Measurements from ENCODE around the gene CRYBA1.

CRYBA1 gene

GRCh38 chr17:29238133-29238850, 8.4 kb upstream of the CRYBA1 start:
- no peak for DNase-seq (ENCODE audit: low read depth)
- no peak for TF ChIP-seq CTCF (IDR thresholded peaks at IDR 0.05; ENCODE audit: low read depth, low read length, missing control alignments)
- H3K4me3 ChIP-seq (ENCODE audit: low read depth, low read length), result no peak overlapping the region

- no peak overlapping the region for H3K4me3 ChIP-seq (ENCODE audit: low read depth, low read length)
- DNase-seq (ENCODE audit: low read depth), result no peak
- no peak for TF ChIP-seq CTCF (IDR thresholded peaks at IDR 0.05; ENCODE audit: low read depth, low read length, missing control alignments)
These were observed 6.2 kb upstream of the CRYBA1 start for GRCh38 chr17:29240477-29240876.

- no peak overlapping the region for H3K4me3 ChIP-seq (ENCODE audit: low read depth, low read length)
- no peak for DNase-seq (ENCODE audit: low read depth)
- TF ChIP-seq CTCF (IDR thresholded peaks at IDR 0.05; ENCODE audit: low read depth, low read length, missing control alignments), result no peak
These were observed 5.4 kb upstream of the CRYBA1 start for GRCh38 chr17:29240968-29241963.

GRCh38 chr17:29242051-29242450, 4.6 kb upstream of the CRYBA1 start:
- no peak for DNase-seq (ENCODE audit: low read depth)
- no peak for TF ChIP-seq CTCF (IDR thresholded peaks at IDR 0.05; ENCODE audit: low read depth, low read length, missing control alignments)
- no peak overlapping the region for H3K4me3 ChIP-seq (ENCODE audit: low read depth, low read length)

- no peak for TF ChIP-seq CTCF (IDR thresholded peaks at IDR 0.05; ENCODE audit: low read depth, low read length, missing control alignments)
- no peak for DNase-seq (ENCODE audit: low read depth)
- no peak overlapping the region for H3K4me3 ChIP-seq (ENCODE audit: low read depth, low read length)
These were observed 3.9 kb upstream of the CRYBA1 start for GRCh38 chr17:29242790-29243189.

GRCh38 chr17:29243792-29244191, 2.9 kb upstream of the CRYBA1 start:
- DNase-seq (ENCODE audit: low read depth), result no peak
- no peak overlapping the region for H3K4me3 ChIP-seq (ENCODE audit: low read depth, low read length)
- peak; percentile 69 for TF ChIP-seq CTCF (IDR thresholded peaks at IDR 0.05; ENCODE audit: low read depth, low read length, missing control alignments)
